GM12878 (cell line): ENCODE measurements around the gene CAPZB. TPM values are rescaled to one million over a fixed set of nuclear protein-coding genes. Genes with fewer than 3 reads are reported as not detected.

ENCODE experiments used
- polyA plus RNA-seq, 11 experiments: library from polyadenylated mRNA; depleted of rRNA in 4 of 11; unstranded in 6 of 11; stranded (reverse) in 5 of 11; fragments of >200 nt; fragmentation: Nextera tagmentation in 4 of 11; fragmentation: Illumina TruSeq in 1 of 11; extraction: Ambion mirVana in 4 of 11; extraction: Trizol in 1 of 11; gene quantifications; 1 replicate in 1 of 11; 2 replicates in 10 of 11; pipeline versions ENCODE4 v1.2.1 to v1.2.3, GENCODE V29; 2011 to 2016; ENCODE audit warnings: inconsistent platforms in 2 of 11, missing spikeins in 2 of 11, low read depth in 1 of 11
- small RNA-seq: library from RNA; depleted of rRNA; stranded (forward); fragments of <200 nt; gene quantifications from one replicate; pipeline ENCODE3, GENCODE V24; 2014
- total RNA-seq, 4 experiments: library from RNA; depleted of rRNA in 3 of 4; stranded (reverse); fragments of >200 nt in 3 of 4; fragmentation: Illumina TruSeq in 1 of 4; extraction: Trizol in 1 of 4; gene quantifications; 2 replicates each; pipeline versions ENCODE4 v1.2.1 to v1.2.3, GENCODE V29; 2013 to 2021

Gene CAPZB
- total and polyA plus RNA-seq, 10 of the 15 experiments (the other 5 are each of a cell fraction or from before 2014, with no cell fraction given): 104 to 454 (median 213) TPM

Small RNAs within 50 kb of the gene (small RNA-seq; reads per million reads assigned to genes)
- gene RN7SL277P (not detected), gene RNU4-28P (not detected), gene RNU6-1099P (not detected)

Other genes starting within 250 kb of the CAPZB start
- gene EMC1, start 234.0 kb downstream of the CAPZB start, total RNA-seq (2014; rRNA removed): 37.4 and 43.6 TPM in 2 replicates
- 12.3 and 12.8 TPM in 2 replicates for gene EMC1, start 234.0 kb downstream of the CAPZB start, total RNA-seq (2014; rRNA removed; fragmentation: Illumina TruSeq; extraction: Trizol)
- gene EMC1, start 234.0 kb downstream of the CAPZB start, total RNA-seq (2021): 37.0 and 40.7 TPM in 2 replicates
- gene EMC1, start 234.0 kb downstream of the CAPZB start, polyA plus RNA-seq (2011; rRNA removed): 7.9 and 13.2 TPM in 2 replicates
- gene EMC1, start 234.0 kb downstream of the CAPZB start, polyA plus RNA-seq (2014; fragmentation: Illumina TruSeq; extraction: Trizol): 21.7 and 25.2 TPM in 2 replicates
- gene EMC1, start 234.0 kb downstream of the CAPZB start, polyA plus RNA-seq (2014; fragmentation: Nextera tagmentation; extraction: Ambion mirVana): 10 to 100 TPM; 12.2 to 12.8 TPM
- 15.9 and 18.3 TPM in 2 replicates for gene EMC1, start 234.0 kb downstream of the CAPZB start, polyA plus RNA-seq (2014; rRNA removed)
- 10 to 100 TPM; 33.5 to 35.4 TPM for gene EMC1, start 234.0 kb downstream of the CAPZB start, polyA plus RNA-seq (2016; fragmentation: Nextera tagmentation; extraction: Ambion mirVana)
- 64.1 and 64.7 TPM in 2 replicates for gene MRTO4, start 233.7 kb downstream of the CAPZB start, total RNA-seq (2014; rRNA removed)
- 64.5 and 74.6 TPM in 2 replicates for gene MRTO4, start 233.7 kb downstream of the CAPZB start, total RNA-seq (2014; rRNA removed; fragmentation: Illumina TruSeq; extraction: Trizol)
- gene MRTO4, start 233.7 kb downstream of the CAPZB start, total RNA-seq (2021): 72.1 and 74.7 TPM in 2 replicates
- 50.6 and 56.8 TPM in 2 replicates for gene MRTO4, start 233.7 kb downstream of the CAPZB start, polyA plus RNA-seq (2011; rRNA removed)
- 73.3 and 82.6 TPM in 2 replicates for gene MRTO4, start 233.7 kb downstream of the CAPZB start, polyA plus RNA-seq (2014; fragmentation: Illumina TruSeq; extraction: Trizol)
- gene MRTO4, start 233.7 kb downstream of the CAPZB start, polyA plus RNA-seq (2014; fragmentation: Nextera tagmentation; extraction: Ambion mirVana): 10 to 100 TPM; 43.5 to 64.8 TPM
- gene MRTO4, start 233.7 kb downstream of the CAPZB start, polyA plus RNA-seq (2014; rRNA removed): 67.3 and 70.8 TPM in 2 replicates
- gene MRTO4, start 233.7 kb downstream of the CAPZB start, polyA plus RNA-seq (2016; fragmentation: Nextera tagmentation; extraction: Ambion mirVana): 10 to 100 TPM; 92.0 to 99.5 TPM
- gene AKR7A3, start 196.8 kb downstream of the CAPZB start, total RNA-seq (2014; rRNA removed): 0.22 and 0.73 TPM in 2 replicates
- gene AKR7A3, start 196.8 kb downstream of the CAPZB start, total RNA-seq (2014; rRNA removed; fragmentation: Illumina TruSeq; extraction: Trizol): 0.22 and 0.23 TPM in 2 replicates
- 0.88 and 1.1 TPM in 2 replicates for gene AKR7A3, start 196.8 kb downstream of the CAPZB start, total RNA-seq (2021)
- gene AKR7A3, start 196.8 kb downstream of the CAPZB start, polyA plus RNA-seq (2011; rRNA removed): 0.07 and 0.10 TPM in 2 replicates
- gene AKR7A3, start 196.8 kb downstream of the CAPZB start, polyA plus RNA-seq (2014; fragmentation: Illumina TruSeq; extraction: Trizol): 0.12 TPM in 1 of 2 replicates, not detected in the other
- not detected for gene AKR7A3, start 196.8 kb downstream of the CAPZB start, polyA plus RNA-seq (2014; fragmentation: Nextera tagmentation; extraction: Ambion mirVana)
- 0.85 and 1.1 TPM in 2 replicates for gene AKR7A3, start 196.8 kb downstream of the CAPZB start, polyA plus RNA-seq (2014; rRNA removed)
- gene AKR7A3, start 196.8 kb downstream of the CAPZB start, polyA plus RNA-seq (2016; fragmentation: Nextera tagmentation; extraction: Ambion mirVana): under 1 TPM; 0.23 to 0.28 TPM
- 56.2 and 62.2 TPM in 2 replicates for gene AKR7A2, start 173.4 kb downstream of the CAPZB start, total RNA-seq (2014; rRNA removed)
- 34.8 and 38.1 TPM in 2 replicates for gene AKR7A2, start 173.4 kb downstream of the CAPZB start, total RNA-seq (2014; rRNA removed; fragmentation: Illumina TruSeq; extraction: Trizol)
- gene AKR7A2, start 173.4 kb downstream of the CAPZB start, total RNA-seq (2021): 58.0 and 61.2 TPM in 2 replicates
- 25.2 and 37.3 TPM in 2 replicates for gene AKR7A2, start 173.4 kb downstream of the CAPZB start, polyA plus RNA-seq (2011; rRNA removed)
- 12.1 and 27.8 TPM in 2 replicates for gene AKR7A2, start 173.4 kb downstream of the CAPZB start, polyA plus RNA-seq (2014; fragmentation: Illumina TruSeq; extraction: Trizol)
- gene AKR7A2, start 173.4 kb downstream of the CAPZB start, polyA plus RNA-seq (2014; fragmentation: Nextera tagmentation; extraction: Ambion mirVana): 1 to 10 TPM; 1.3 to 9.8 TPM
- gene AKR7A2, start 173.4 kb downstream of the CAPZB start, polyA plus RNA-seq (2014; rRNA removed): 68.7 and 70.2 TPM in 2 replicates
- 100 to 1,000 TPM; 104 to 114 TPM for gene AKR7A2, start 173.4 kb downstream of the CAPZB start, polyA plus RNA-seq (2016; fragmentation: Nextera tagmentation; extraction: Ambion mirVana)
- 15.3 and 19.7 TPM in 2 replicates for gene SLC66A1, start 173.2 kb downstream of the CAPZB start, total RNA-seq (2014; rRNA removed)
- 7.8 and 8.2 TPM in 2 replicates for gene SLC66A1, start 173.2 kb downstream of the CAPZB start, total RNA-seq (2014; rRNA removed; fragmentation: Illumina TruSeq; extraction: Trizol)
- 15.3 and 15.5 TPM in 2 replicates for gene SLC66A1, start 173.2 kb downstream of the CAPZB start, total RNA-seq (2021)
- 4.0 and 8.2 TPM in 2 replicates for gene SLC66A1, start 173.2 kb downstream of the CAPZB start, polyA plus RNA-seq (2011; rRNA removed)
- 3.4 and 7.3 TPM in 2 replicates for gene SLC66A1, start 173.2 kb downstream of the CAPZB start, polyA plus RNA-seq (2014; fragmentation: Illumina TruSeq; extraction: Trizol)
- gene SLC66A1, start 173.2 kb downstream of the CAPZB start, polyA plus RNA-seq (2014; fragmentation: Nextera tagmentation; extraction: Ambion mirVana): 1 to 10 TPM in 1 of 2 experiments, under 1 TPM in 1; 0.58 to 1.8 TPM
- gene SLC66A1, start 173.2 kb downstream of the CAPZB start, polyA plus RNA-seq (2014; rRNA removed): 21.4 and 22.0 TPM in 2 replicates
- 10 to 100 TPM; 12.1 to 12.8 TPM for gene SLC66A1, start 173.2 kb downstream of the CAPZB start, polyA plus RNA-seq (2016; fragmentation: Nextera tagmentation; extraction: Ambion mirVana)
- gene NBL1, start 158.8 kb upstream of the CAPZB start, total RNA-seq (2014; rRNA removed): 1.0 and 1.8 TPM in 2 replicates
- 0.69 and 0.81 TPM in 2 replicates for gene NBL1, start 158.8 kb upstream of the CAPZB start, total RNA-seq (2014; rRNA removed; fragmentation: Illumina TruSeq; extraction: Trizol)
- 1.9 and 2.4 TPM in 2 replicates for gene NBL1, start 158.8 kb upstream of the CAPZB start, total RNA-seq (2021)
- 0.35 and 0.83 TPM in 2 replicates for gene NBL1, start 158.8 kb upstream of the CAPZB start, polyA plus RNA-seq (2011; rRNA removed)
- gene NBL1, start 158.8 kb upstream of the CAPZB start, polyA plus RNA-seq (2014; fragmentation: Illumina TruSeq; extraction: Trizol): 0.14 and 0.40 TPM in 2 replicates
- gene NBL1, start 158.8 kb upstream of the CAPZB start, polyA plus RNA-seq (2014; fragmentation: Nextera tagmentation; extraction: Ambion mirVana): under 1 TPM in 1 of 2 experiments, not detected in 1; 0.13 TPM
- gene NBL1, start 158.8 kb upstream of the CAPZB start, polyA plus RNA-seq (2014; rRNA removed): 0.82 and 1.2 TPM in 2 replicates
- gene NBL1, start 158.8 kb upstream of the CAPZB start, polyA plus RNA-seq (2016; fragmentation: Nextera tagmentation; extraction: Ambion mirVana): under 1 TPM; 0.36 to 0.45 TPM
- 1.0 and 1.2 TPM in 2 replicates for gene HTR6, start 179.3 kb upstream of the CAPZB start, total RNA-seq (2014; rRNA removed)
- 0.28 and 0.31 TPM in 2 replicates for gene HTR6, start 179.3 kb upstream of the CAPZB start, total RNA-seq (2014; rRNA removed; fragmentation: Illumina TruSeq; extraction: Trizol)
- 4.3 and 5.3 TPM in 2 replicates for gene HTR6, start 179.3 kb upstream of the CAPZB start, total RNA-seq (2021)
- gene HTR6, start 179.3 kb upstream of the CAPZB start, polyA plus RNA-seq (2011; rRNA removed): 0.03 TPM in 1 of 2 replicates, not detected in the other
- gene HTR6, start 179.3 kb upstream of the CAPZB start, polyA plus RNA-seq (2014; fragmentation: Illumina TruSeq; extraction: Trizol): 0.22 TPM in 1 of 2 replicates, not detected in the other
- gene HTR6, start 179.3 kb upstream of the CAPZB start, polyA plus RNA-seq (2014; fragmentation: Nextera tagmentation; extraction: Ambion mirVana): not detected
- 2.7 and 3.8 TPM in 2 replicates for gene HTR6, start 179.3 kb upstream of the CAPZB start, polyA plus RNA-seq (2014; rRNA removed)
- 1 to 10 TPM; 2.2 to 2.5 TPM for gene HTR6, start 179.3 kb upstream of the CAPZB start, polyA plus RNA-seq (2016; fragmentation: Nextera tagmentation; extraction: Ambion mirVana)